Stomach (tissue), 4 donors: ENCODE data around the gene ZNF185.

Experiments used
- CTCF ChIP-seq, 7 experiments: fragments of 450-650 bp in 4 of 7; fragments of 200-600 bp in 3 of 7; sonication (generic) in 3 of 7; IDR thresholded peaks; one replicate each; pipeline ENCODE4 v1.5.1; 2016 to 2019; ENCODE audit warnings: antibody characterized with exemption in 7 of 7, control low read depth in 2 of 7, mild to moderate bottlenecking in 1 of 7
- POLR2A ChIP-seq, 4 donors: fragments of 450-650 bp; IDR thresholded peaks; one replicate each; pipeline ENCODE4 v1.6.1; 2016; ENCODE audit warnings: antibody characterized with exemption in 4 of 4, control low read depth in 2 of 4, mild to moderate bottlenecking in 1 of 4, moderate library complexity in 1 of 4
- POLR2AphosphoS5 ChIP-seq, 3 donors: sonication (generic); formaldehyde crosslinking; IDR thresholded peaks; one replicate each; pipeline ENCODE4 v1.6.1; 2016; ENCODE audit warnings: antibody characterized with exemption in 3 of 3

- TF ChIP-seq CTCF (IDR thresholded peaks at IDR 0.05) = no peak
- no peak for TF ChIP-seq POLR2AphosphoS5 (IDR thresholded peaks at IDR 0.05)
- no peak for TF ChIP-seq POLR2A (IDR thresholded peaks at IDR 0.05)
Observed at GRCh38 chrX:152925835-152926234, 28.0 kb downstream of the ZNF185 start.
